Nephron progenitor cell (in vitro differentiated cells): ENCODE measurements around the gene ITGB3BP.

Experiments used
- DNase-seq: peaks from one replicate; pipeline ENCODE4 v3.0.0; 2021
- H3K27ac Mint-ChIP-seq: 2 replicates; pipeline ENCODE4 v1.8.0; 2021; ENCODE audit warnings: mild to moderate bottlenecking, moderate library complexity, mixed read lengths
- H3K27me3 Mint-ChIP-seq: 2 replicates; pipeline ENCODE4 v1.8.0; 2021; ENCODE audit warnings: mild to moderate bottlenecking, low read depth, mixed read lengths; ENCODE audit not compliant: poor library complexity
- H3K36me3 Mint-ChIP-seq: 2 replicates; pipeline ENCODE4 v1.8.0; 2021; ENCODE audit warnings: low read depth, mixed read lengths
- H3K4me1 Mint-ChIP-seq: 2 replicates; pipeline ENCODE4 v1.8.0; 2021; ENCODE audit warnings: mixed read lengths
- H3K4me3 Mint-ChIP-seq: 2 replicates; pipeline ENCODE4 v1.8.0; 2021; ENCODE audit warnings: mild to moderate bottlenecking, moderate library complexity, mixed read lengths
- H3K9me3 Mint-ChIP-seq: 2 replicates; pipeline ENCODE4 v1.8.0; 2021; ENCODE audit warnings: mild to moderate bottlenecking, moderate library complexity, mixed read lengths
- TF ChIP-seq, protein P1 (sequence below): fragments of 200-600 bp; sonication (generic); IDR thresholded peaks from 2 replicates; pipeline ENCODE4 v1.5.0; 2021; ENCODE audit warnings: antibody characterized with exemption

Gene ITGB3BP

DNA sequence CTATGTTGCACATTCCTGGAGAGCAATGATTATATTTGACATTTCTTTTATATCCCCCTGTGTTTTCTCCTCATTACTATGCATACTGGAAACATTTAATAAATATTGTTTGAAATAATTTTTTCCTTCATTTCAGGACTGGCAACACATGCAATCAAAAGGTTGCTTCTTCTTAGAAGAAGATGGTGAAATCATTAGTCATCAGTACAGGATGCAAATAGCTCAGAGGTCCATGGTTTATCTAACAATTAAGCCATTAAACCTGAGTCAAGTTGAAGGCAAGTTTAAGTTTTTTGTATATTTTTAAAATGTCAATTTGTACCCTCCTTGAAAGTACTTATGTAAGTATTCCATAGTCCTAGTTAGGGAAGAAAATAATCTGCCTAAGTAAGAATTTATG is 22.8 kb upstream of the ITGB3BP start:
- Mint-ChIP-seq H3K27ac (no peak overlapping the region), H3K36me3 (peaks cover 63% of the 10 kb centered on the region), H3K27me3 (no peaks in the 10 kb centered on the region), H3K4me1 (no peaks in the 10 kb centered on the region), H3K4me3 (no peak overlapping the region), H3K9me3 (peaks cover 6% of the 10 kb centered on the region)
- TF ChIP-seq, protein P1, sequence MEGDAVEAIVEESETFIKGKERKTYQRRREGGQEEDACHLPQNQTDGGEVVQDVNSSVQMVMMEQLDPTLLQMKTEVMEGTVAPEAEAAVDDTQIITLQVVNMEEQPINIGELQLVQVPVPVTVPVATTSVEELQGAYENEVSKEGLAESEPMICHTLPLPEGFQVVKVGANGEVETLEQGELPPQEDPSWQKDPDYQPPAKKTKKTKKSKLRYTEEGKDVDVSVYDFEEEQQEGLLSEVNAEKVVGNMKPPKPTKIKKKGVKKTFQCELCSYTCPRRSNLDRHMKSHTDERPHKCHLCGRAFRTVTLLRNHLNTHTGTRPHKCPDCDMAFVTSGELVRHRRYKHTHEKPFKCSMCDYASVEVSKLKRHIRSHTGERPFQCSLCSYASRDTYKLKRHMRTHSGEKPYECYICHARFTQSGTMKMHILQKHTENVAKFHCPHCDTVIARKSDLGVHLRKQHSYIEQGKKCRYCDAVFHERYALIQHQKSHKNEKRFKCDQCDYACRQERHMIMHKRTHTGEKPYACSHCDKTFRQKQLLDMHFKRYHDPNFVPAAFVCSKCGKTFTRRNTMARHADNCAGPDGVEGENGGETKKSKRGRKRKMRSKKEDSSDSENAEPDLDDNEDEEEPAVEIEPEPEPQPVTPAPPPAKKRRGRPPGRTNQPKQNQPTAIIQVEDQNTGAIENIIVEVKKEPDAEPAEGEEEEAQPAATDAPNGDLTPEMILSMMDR: no peak
- no peak for DNase-seq

DNA sequence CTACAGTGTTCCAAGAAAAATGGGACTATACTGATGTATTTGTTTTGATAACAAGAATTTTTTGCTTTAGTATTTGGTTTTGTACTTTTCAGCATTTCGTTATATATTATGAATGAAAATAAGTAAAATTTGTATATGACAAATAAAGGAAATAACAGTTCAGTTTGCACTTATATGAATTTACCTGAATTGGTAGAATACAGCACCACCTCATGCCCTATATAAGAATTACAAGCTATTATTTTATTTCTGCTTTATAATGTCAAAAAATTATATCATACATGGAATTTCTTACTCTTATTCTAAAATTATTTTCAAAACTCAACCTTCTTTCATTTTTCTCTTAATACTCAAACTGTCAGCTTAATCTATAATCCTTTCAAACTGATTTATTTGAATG is 14.9 kb upstream of the ITGB3BP start:
- Mint-ChIP-seq H3K4me3 (no peak overlapping the region), H3K9me3 (peaks cover 4% of the 10 kb centered on the region), H3K27ac (no peak overlapping the region), H3K4me1 (no peaks in the 10 kb centered on the region), H3K27me3 (no peaks in the 10 kb centered on the region), H3K36me3 (peaks cover 17% of the 10 kb centered on the region)
- TF ChIP-seq, protein P1: peak; percentile 18
- DNase-seq: no peak

DNA sequence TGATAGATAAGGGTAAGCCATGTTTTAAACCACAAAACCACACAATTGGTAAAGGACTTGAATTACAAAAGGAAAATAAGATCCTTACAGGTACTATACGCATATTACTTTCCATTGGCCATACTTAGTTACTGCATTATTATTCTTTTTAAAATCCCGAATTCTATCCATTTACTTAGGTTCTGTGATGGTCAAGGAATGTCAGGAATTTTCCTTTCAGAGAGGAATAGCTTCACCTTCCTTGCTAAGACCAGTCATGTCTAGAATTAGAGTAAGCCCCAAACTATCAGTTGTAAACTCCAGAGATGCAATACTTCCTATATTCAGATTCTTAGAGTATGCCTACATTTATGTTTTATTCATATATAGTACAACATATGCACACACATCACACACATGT is 14.0 kb upstream of the ITGB3BP start:
- Mint-ChIP-seq H3K4me3 (no peak overlapping the region), H3K4me1 (no peaks in the 10 kb centered on the region), H3K27me3 (no peaks in the 10 kb centered on the region), H3K9me3 (no peaks in the 10 kb centered on the region), H3K36me3 (peaks cover 8% of the 10 kb centered on the region), H3K27ac (no peak overlapping the region)
- DNase-seq: no peak
- TF ChIP-seq, protein P1: no peak

DNA sequence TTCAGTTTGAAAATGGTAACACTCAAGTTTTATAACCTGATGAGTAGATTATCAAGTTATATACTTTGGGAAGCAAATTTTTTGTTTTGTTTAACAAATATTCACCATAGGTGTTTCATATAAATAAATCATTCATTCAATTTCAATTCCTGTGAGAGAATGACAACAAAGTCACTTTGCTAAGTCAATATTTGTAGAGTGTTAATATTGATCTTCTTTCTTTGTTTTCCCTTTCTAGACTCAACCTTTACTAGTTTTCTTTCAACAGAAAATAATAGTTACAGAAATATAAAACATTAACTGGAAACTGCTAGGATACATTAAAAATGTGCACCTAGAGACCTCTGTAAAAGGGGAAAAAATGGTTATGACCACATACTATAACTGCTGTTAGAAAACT is 11.4 kb upstream of the ITGB3BP start:
- peaks cover 11% of the 10 kb centered on the region for H3K36me3 Mint-ChIP-seq
- no peaks in the 10 kb centered on the region for H3K27me3 Mint-ChIP-seq
- DNase-seq: no peak
- H3K4me3 Mint-ChIP-seq: no peak overlapping the region
- no peaks in the 10 kb centered on the region for H3K4me1 Mint-ChIP-seq
- TF ChIP-seq, protein P1: no peak
- no peaks in the 10 kb centered on the region for H3K9me3 Mint-ChIP-seq
- no peak overlapping the region for H3K27ac Mint-ChIP-seq

DNA sequence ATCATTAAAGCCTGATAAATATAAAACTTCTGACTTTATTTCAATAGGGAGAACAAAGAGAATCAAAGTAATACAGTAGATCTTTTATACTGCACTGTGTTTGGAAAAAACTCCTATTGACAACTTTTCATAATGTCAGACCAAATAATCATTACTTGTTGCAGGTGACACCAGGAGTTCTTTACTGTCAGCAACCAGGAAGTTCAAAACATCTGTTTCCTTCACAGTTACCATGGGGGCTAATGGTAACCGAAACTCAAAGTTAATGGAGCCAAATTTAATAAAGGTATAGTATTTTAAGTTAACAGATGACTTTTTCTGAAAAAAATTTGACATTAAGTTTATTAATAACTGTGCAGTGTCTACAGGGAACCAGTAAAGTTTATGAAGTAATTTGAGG is 10.9 kb upstream of the ITGB3BP start:
- H3K27ac Mint-ChIP-seq: no peak overlapping the region
- H3K36me3 Mint-ChIP-seq: peaks cover 11% of the 10 kb centered on the region
- TF ChIP-seq, protein P1: no peak
- H3K4me1 Mint-ChIP-seq: no peaks in the 10 kb centered on the region
- no peaks in the 10 kb centered on the region for H3K9me3 Mint-ChIP-seq
- no peaks in the 10 kb centered on the region for H3K27me3 Mint-ChIP-seq
- H3K4me3 Mint-ChIP-seq: no peak overlapping the region
- no peak for DNase-seq

DNA sequence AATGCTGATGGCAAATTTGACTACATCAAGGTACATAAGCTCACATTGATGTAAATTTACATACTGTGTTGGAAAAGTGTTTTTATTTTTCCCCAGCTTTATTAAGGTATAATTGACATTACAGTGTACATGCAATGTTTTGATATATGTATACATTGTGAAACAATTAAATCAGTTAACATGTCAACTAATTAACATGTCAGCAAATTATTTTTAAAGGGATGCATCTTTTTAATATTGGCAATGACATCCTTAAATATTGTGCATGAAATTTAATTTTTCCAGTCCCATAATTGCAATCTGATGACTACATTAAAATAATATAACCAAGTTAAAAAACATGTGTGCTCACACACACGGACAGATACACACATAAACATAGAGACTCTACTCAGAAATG is 9.7 kb upstream of the ITGB3BP start:
- Mint-ChIP-seq H3K36me3 (peaks cover 17% of the 10 kb centered on the region), H3K4me1 (no peaks in the 10 kb centered on the region), H3K9me3 (no peaks in the 10 kb centered on the region), H3K27ac (no peak overlapping the region), H3K27me3 (no peaks in the 10 kb centered on the region), H3K4me3 (no peak overlapping the region)
- no peak for DNase-seq
- TF ChIP-seq, protein P1: no peak
